ENCODE measurements around the gene ATMIN. TPM values are rescaled to one million over a fixed set of nuclear protein-coding genes. Genes with fewer than 3 reads are reported as not detected.

ATMIN gene
- total RNA-seq (2014; rRNA removed; shearing (Covaris generic)): 16.8 and 19.3 TPM in 2 replicates

GRCh38 chr16:81035398-81035974, at the start of gene ATMIN:
Gene ATMIN, plus strand, starts transcription at chr16:81035842. Its CDS starts 29 bp downstream, at chr16:81035871.
- DNase-seq (ENCODE audit: low spot score): peak; percentile 96

GRCh38 chr16:80986557-80986956, 49.1 kb upstream of the ATMIN start:
- no peak for DNase-seq (ENCODE audit: low spot score)

- DNase-seq (ENCODE audit: low spot score): no peak
Observed at GRCh38 chr16:80988756-80989155, 46.9 kb upstream of the ATMIN start.

- DNase-seq (ENCODE audit: low spot score): no peak
Observed at GRCh38 chr16:80989801-80990200, 45.8 kb upstream of the ATMIN start.

- DNase-seq (ENCODE audit: low spot score): no peak
Observed at GRCh38 chr16:80990577-80990976, 45.1 kb upstream of the ATMIN start.

GRCh38 chr16:80990978-80991377, 44.7 kb upstream of the ATMIN start:
- no peak for DNase-seq (ENCODE audit: low spot score)

- DNase-seq (ENCODE audit: low spot score): no peak
Observed at GRCh38 chr16:80991792-80992430, 43.7 kb upstream of the ATMIN start.

- no peak for DNase-seq (ENCODE audit: low spot score)
Observed at GRCh38 chr16:80992676-80993293, 42.9 kb upstream of the ATMIN start.

GRCh38 chr16:80993307-80993706, 42.3 kb upstream of the ATMIN start:
- no peak for DNase-seq (ENCODE audit: low spot score)

- no peak for DNase-seq (ENCODE audit: low spot score)
Observed at GRCh38 chr16:80993834-80994233, 41.8 kb upstream of the ATMIN start.

- DNase-seq (ENCODE audit: low spot score): no peak
Observed at GRCh38 chr16:80994451-80994850, 41.2 kb upstream of the ATMIN start.

- no peak for DNase-seq (ENCODE audit: low spot score)
Observed at GRCh38 chr16:80996688-80997138, 38.9 kb upstream of the ATMIN start.

- DNase-seq (ENCODE audit: low spot score): peak; percentile 60
Observed at GRCh38 chr16:80997139-80997798, 38.4 kb upstream of the ATMIN start.

GRCh38 chr16:80997964-80998620, 37.5 kb upstream of the ATMIN start:
- no peak for DNase-seq (ENCODE audit: low spot score)

GRCh38 chr16:81000873-81001272, 34.8 kb upstream of the ATMIN start:
- no peak for DNase-seq (ENCODE audit: low spot score)

GRCh38 chr16:81001330-81001729, 34.3 kb upstream of the ATMIN start:
- no peak for DNase-seq (ENCODE audit: low spot score)

- no peak for DNase-seq (ENCODE audit: low spot score)
Observed at GRCh38 chr16:81003064-81003463, 32.6 kb upstream of the ATMIN start.

GRCh38 chr16:81003610-81004460, 31.8 kb upstream of the ATMIN start:
- no peak for DNase-seq (ENCODE audit: low spot score)

GRCh38 chr16:81004646-81005353, 30.8 kb upstream of the ATMIN start:
- peak; percentile 88 for DNase-seq (ENCODE audit: low spot score)

- DNase-seq (ENCODE audit: low spot score): peak; percentile 47
Observed at GRCh38 chr16:81005610-81006161, 30.0 kb upstream of the ATMIN start.
